NT2/D1 (cell line): ENCODE measurements around the gene MED25.

Experiments used
- DNase-seq: peaks from one replicate; pipeline ENCODE4 v3.0.0-alpha.2; 2011; ENCODE audit warnings: low read depth, low spot score
- H3K27me3 ChIP-seq: 2 replicates; pipeline ENCODE4 v1.6.0; 2011; ENCODE audit warnings: mild to moderate bottlenecking; ENCODE audit not compliant: insufficient read length, insufficient read depth
- H3K36me3 ChIP-seq: 2 replicates; pipeline ENCODE4 v1.6.1; 2011; ENCODE audit warnings: mild to moderate bottlenecking, low read length, mixed read lengths; ENCODE audit not compliant: insufficient read depth, insufficient read length
- H3K4me1 ChIP-seq: 2 replicates; pipeline ENCODE4 v1.5.1; 2011; ENCODE audit not compliant: insufficient read depth, insufficient read length
- H3K4me3 ChIP-seq: 2 replicates; pipeline ENCODE4 v1.5.1; 2011; ENCODE audit warnings: low read depth; ENCODE audit not compliant: insufficient read length
- H3K9ac ChIP-seq: 2 replicates; pipeline ENCODE4 v1.6.0; 2011; ENCODE audit warnings: low read depth; ENCODE audit not compliant: insufficient read length
- H3K9me3 ChIP-seq: 2 replicates; pipeline ENCODE4 v1.5.1; 2011; ENCODE audit warnings: mild to moderate bottlenecking, low read length; ENCODE audit not compliant: insufficient read depth
- SUZ12 ChIP-seq: IDR thresholded peaks from 2 replicates; pipeline ENCODE4 v1.6.1; 2011; ENCODE audit not compliant: insufficient read length, insufficient read depth; ENCODE audit errors: extremely low read depth
- YY1 ChIP-seq: IDR thresholded peaks from 2 replicates; pipeline ENCODE4 v1.6.1; 2011; ENCODE audit not compliant: insufficient read length, insufficient read depth
- ZNF274 ChIP-seq: IDR thresholded peaks from 2 replicates; pipeline ENCODE4 v1.6.1; 2011; ENCODE audit warnings: mild to moderate bottlenecking, low read depth, low read length

Gene MED25

GRCh38 chr19:49776371-49776764 lies 41.7 kb upstream of the MED25 start:
- H3K4me3 ChIP-seq: no peak overlapping the region
- DNase-seq: no peak
- H3K27me3 ChIP-seq: no peaks in the 10 kb centered on the region
- TF ChIP-seq SUZ12 (no peak), ZNF274 (no peak), YY1 (no peak)
- H3K36me3 ChIP-seq: peaks cover 48% of the 10 kb centered on the region
- H3K9me3 ChIP-seq: no peaks in the 10 kb centered on the region
- peaks cover 12% of the 10 kb centered on the region for H3K4me1 ChIP-seq
- H3K9ac ChIP-seq: no peak overlapping the region

GRCh38 chr19:49779731-49780555 lies 38.1 kb upstream of the MED25 start:
- Histone ChIP-seq H3K4me1 (peaks cover 6% of the 10 kb centered on the region), H3K27me3 (no peaks in the 10 kb centered on the region), H3K36me3 (peaks cover 52% of the 10 kb centered on the region), H3K9me3 (no peaks in the 10 kb centered on the region), H3K4me3 (no peak overlapping the region), H3K9ac (no peak overlapping the region)
- no peak for DNase-seq
- no peak for TF ChIP-seq ZNF274
- no peak for TF ChIP-seq YY1
- no peak for TF ChIP-seq SUZ12

- no peak overlapping the region for H3K9ac ChIP-seq
- peaks cover 52% of the 10 kb centered on the region for H3K36me3 ChIP-seq
- peaks cover 6% of the 10 kb centered on the region for H3K4me1 ChIP-seq
- TF ChIP-seq YY1 (no peak), SUZ12 (no peak), ZNF274 (no peak)
- H3K4me3 ChIP-seq: no peak overlapping the region
- H3K27me3 ChIP-seq: no peaks in the 10 kb centered on the region
- DNase-seq: no peak
- no peaks in the 10 kb centered on the region for H3K9me3 ChIP-seq
Observed at GRCh38 chr19:49780861-49781260, 37.2 kb upstream of the MED25 start.

GRCh38 chr19:49781394-49781793 lies 36.7 kb upstream of the MED25 start:
- TF ChIP-seq SUZ12: no peak
- no peak for TF ChIP-seq ZNF274
- TF ChIP-seq YY1: no peak
- no peak overlapping the region for H3K4me3 ChIP-seq
- peaks cover 47% of the 10 kb centered on the region for H3K36me3 ChIP-seq
- H3K9ac ChIP-seq: no peak overlapping the region
- no peaks in the 10 kb centered on the region for H3K27me3 ChIP-seq
- H3K4me1 ChIP-seq: peaks cover 6% of the 10 kb centered on the region
- DNase-seq: no peak
- no peaks in the 10 kb centered on the region for H3K9me3 ChIP-seq

GRCh38 chr19:49782515-49782914 lies 35.6 kb upstream of the MED25 start:
- H3K4me3 ChIP-seq: no peak overlapping the region
- H3K36me3 ChIP-seq: peaks cover 46% of the 10 kb centered on the region
- no peak for DNase-seq
- peaks cover 6% of the 10 kb centered on the region for H3K4me1 ChIP-seq
- no peak overlapping the region for H3K9ac ChIP-seq
- H3K27me3 ChIP-seq: no peaks in the 10 kb centered on the region
- TF ChIP-seq YY1 (no peak), ZNF274 (no peak), SUZ12 (no peak)
- no peaks in the 10 kb centered on the region for H3K9me3 ChIP-seq

GRCh38 chr19:49786376-49786820 lies 31.7 kb upstream of the MED25 start:
- Histone ChIP-seq H3K36me3 (peaks cover 56% of the 10 kb centered on the region), H3K9ac (peak overlapping the region; percentile 50), H3K9me3 (no peaks in the 10 kb centered on the region), H3K4me3 (no peak overlapping the region), H3K27me3 (no peaks in the 10 kb centered on the region), H3K4me1 (peaks cover 3% of the 10 kb centered on the region)
- TF ChIP-seq SUZ12: no peak
- no peak for TF ChIP-seq YY1
- no peak for TF ChIP-seq ZNF274
- no peak for DNase-seq

GRCh38 chr19:49787746-49788145 lies 30.3 kb upstream of the MED25 start:
- peaks cover 60% of the 10 kb centered on the region for H3K36me3 ChIP-seq
- no peaks in the 10 kb centered on the region for H3K9me3 ChIP-seq
- H3K4me3 ChIP-seq: no peak overlapping the region
- no peak for TF ChIP-seq YY1
- H3K9ac ChIP-seq: no peak overlapping the region
- H3K27me3 ChIP-seq: no peaks in the 10 kb centered on the region
- H3K4me1 ChIP-seq: peaks cover 2% of the 10 kb centered on the region
- no peak for DNase-seq
